HG02759 (cell line): ENCODE data around the gene COX17.

ENCODE experiments used
- ATAC-seq: cut with Tn5 transposase; IDR thresholded peaks from one replicate; pipeline ENCODE4 v1.9.1; 2021; ENCODE audit warnings: mild to moderate bottlenecking, moderate library complexity; ENCODE audit not compliant: unreplicated experiment

COX17 gene

DNA sequence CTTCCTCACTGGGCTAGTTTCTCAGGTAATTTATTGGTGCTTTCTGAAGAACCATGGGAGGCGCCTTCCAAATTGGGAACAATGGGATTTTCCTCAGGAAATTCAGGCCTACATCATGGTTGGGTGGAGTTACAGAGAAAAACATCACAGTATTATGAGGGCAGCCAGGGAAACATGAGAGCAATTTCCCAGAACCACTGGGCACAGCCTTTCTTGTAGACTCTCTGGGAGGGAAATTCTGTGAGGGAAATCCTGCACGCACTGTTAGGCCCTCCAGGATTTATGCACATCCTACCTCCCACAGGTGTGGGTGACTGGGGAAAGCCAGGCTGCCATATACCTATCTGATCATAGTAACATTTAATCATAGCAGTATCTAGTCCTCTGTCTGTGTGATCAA is 30.0 kb downstream of the COX17 start:
- no peak for ATAC-seq

DNA sequence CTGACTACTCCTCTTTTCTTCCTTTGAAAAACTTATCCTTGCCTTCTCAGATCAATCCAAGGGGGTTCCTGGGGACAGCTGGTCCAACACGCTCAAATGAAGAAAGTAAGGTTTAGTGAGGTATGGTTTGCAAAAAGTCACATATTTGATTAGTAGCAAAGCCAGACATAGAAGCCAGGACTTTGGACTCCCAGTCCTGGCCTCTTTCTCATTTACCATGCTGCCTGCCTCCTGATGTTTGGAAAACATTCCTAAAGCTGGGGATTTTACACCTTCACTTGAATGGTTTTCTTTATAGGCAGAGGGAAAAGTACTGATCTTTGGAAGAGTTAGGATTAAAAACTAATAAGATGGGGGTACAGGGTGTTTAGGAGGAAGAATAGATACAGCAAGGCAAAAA is 31.4 kb downstream of the COX17 start:
- ATAC-seq, result no peak

GRCh38 chr3:119644481-119644880 is 32.7 kb downstream of the COX17 start:
- no peak for ATAC-seq

GRCh38 chr3:119643528-119643927 is 33.7 kb downstream of the COX17 start:
- no peak for ATAC-seq

GRCh38 chr3:119642746-119643473 is 34.3 kb downstream of the COX17 start:
- no peak for ATAC-seq

DNA sequence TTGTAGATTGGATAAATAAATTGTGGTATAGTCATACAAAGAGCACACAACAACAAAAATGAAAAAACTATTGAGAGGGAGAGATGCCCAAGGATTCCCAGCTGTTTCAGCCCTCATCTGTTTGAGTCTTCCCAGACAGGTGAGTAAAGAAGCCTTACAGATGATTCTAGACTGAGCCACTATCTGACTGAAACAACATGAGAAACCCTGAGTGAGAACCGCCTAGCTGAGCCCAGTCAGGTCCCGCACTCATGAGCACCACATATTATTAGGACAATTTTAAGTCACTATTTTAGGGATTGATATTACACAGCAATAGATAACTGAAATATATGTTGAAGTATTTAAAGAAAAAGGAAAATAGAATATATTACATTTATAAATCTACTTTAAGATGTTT is 35.8 kb downstream of the COX17 start:
- no peak for ATAC-seq

- peak; percentile 22 for ATAC-seq
Measured at GRCh38 chr3:119639494-119640350, 37.5 kb downstream of the COX17 start.

DNA sequence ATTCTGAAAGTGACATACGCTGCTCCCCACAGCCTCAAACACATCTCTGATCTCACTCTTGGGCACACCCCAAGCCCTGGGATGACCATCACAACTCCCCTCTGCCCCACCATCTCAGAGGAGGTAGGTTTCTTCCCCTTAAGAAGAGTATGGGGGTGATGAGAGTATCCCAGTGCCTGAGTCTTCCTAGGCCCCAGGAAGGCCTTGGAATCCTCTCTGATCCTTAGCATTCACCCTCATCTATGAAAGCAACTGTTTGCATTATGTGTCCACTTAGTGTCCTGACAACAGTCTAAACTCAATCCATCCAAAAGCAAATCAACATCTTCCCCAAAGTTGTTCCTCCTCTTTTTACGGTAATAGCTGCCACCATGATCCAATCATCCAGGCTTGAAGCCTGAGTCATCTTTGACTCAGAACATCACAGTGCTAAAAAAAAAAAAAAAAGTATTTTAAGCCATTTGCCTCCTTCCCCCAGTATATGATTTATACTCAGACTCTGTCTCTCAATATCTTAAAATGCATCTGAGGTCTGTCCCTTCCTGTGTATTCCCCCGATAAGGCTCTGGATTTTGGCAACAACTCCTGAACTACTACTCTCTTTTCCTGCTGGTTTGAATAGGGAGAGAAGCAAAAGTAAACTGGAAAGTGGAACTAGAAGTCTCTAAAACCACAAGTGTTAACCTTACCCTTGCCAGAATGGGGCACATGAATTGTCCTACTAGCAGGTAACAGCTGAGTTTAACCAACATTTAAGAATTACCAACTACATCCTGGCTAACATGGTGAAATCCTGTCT is 39.3 kb downstream of the COX17 start:
- ATAC-seq, result peak; percentile 42

DNA sequence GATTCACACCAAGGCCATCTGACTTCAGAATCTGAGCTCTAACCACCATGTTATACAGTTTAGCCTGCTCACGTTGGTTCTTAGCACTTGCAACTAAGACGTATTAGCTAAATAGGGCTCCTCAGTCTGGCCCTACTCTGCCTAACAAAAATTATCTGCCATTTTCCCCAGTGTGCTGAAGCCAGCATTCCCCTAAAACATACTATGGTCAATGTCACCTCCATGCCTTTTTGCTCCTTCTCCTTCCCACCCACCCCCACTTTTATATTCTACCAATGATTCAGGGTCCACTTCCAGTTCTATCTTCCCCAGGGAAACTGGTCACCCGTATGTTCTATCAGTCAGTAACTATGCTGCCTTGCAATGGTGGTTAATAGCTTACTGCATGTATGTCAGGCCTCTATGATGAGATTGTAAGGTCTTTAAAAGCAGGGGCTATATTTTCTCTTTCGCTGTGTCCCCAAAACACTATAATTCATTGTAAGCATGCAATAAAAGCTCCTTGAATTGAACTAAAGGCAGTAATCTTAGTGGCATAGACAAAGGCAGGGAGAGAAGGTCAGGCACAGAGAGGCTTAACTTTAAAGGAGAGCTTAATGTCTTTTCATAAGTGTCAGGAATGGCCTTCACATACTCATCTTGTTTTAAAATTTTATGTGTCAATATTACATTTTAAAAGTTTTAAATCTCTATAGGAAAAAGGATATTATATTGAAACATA is 40.2 kb downstream of the COX17 start:
- ATAC-seq, result no peak

GRCh38 chr3:119636249-119636648 is 41.0 kb downstream of the COX17 start:
- no peak for ATAC-seq

GRCh38 chr3:119635719-119636118 is 41.5 kb downstream of the COX17 start:
- ATAC-seq, result no peak

DNA sequence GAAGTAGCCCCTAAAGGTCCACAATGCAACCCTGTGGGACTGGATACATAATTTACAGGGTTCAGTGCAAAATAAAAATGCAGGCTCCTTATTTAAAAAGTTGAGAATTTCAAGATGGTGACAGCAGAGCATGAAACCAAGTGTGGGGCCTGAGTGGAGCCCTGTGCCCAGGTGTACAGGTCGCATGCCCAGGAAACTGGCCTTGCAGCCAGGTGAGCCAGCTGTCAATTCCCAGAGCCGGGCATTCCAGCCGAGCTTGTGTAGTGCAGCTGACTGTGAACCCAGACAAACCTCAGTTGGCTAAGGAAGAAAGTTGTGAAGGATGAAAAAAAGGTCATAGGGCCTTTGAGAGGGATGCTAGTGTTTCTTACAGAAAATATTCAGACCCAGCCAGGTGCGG is 44.4 kb downstream of the COX17 start:
- no peak for ATAC-seq

DNA sequence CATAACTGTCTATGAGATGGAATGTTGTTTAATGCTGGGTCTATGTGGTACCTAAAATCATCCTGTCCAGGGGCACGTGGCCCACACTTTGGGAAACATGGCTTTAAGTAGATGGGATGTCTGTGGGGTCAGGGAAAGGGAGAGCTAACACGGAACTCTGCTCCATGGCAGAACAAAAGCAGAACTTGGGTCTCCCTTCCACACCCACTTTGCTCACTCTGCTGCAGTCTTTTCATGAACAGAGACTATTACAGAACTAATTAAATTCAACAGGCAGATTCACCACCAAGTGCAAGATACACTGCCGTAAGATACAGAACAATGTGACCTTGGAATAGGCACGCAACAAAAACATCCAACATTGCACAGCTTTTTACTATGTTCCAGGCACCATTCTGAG is 45.0 kb downstream of the COX17 start:
- ATAC-seq, result no peak

DNA sequence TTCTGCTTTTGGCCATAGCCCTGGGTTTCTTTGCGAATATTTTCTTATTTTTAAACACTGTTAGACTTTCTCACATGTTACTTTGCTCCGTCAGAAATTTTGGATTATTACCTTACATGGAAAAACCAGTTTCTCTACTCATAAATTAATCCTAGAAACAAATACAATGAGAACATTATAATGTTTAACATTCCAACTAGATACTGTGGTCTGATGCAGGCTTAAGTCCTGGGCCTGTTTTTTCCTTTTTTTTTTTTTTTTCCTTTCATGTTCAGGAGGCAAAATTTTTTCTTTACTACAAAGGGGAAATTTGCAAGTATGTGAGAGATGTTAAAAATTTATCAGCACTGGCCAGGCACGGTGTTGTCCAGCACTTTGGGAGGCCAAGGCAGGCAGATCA is 45.7 kb downstream of the COX17 start:
- no peak for ATAC-seq

GRCh38 chr3:119630880-119631329 is 46.3 kb downstream of the COX17 start:
- ATAC-seq, result no peak

DNA sequence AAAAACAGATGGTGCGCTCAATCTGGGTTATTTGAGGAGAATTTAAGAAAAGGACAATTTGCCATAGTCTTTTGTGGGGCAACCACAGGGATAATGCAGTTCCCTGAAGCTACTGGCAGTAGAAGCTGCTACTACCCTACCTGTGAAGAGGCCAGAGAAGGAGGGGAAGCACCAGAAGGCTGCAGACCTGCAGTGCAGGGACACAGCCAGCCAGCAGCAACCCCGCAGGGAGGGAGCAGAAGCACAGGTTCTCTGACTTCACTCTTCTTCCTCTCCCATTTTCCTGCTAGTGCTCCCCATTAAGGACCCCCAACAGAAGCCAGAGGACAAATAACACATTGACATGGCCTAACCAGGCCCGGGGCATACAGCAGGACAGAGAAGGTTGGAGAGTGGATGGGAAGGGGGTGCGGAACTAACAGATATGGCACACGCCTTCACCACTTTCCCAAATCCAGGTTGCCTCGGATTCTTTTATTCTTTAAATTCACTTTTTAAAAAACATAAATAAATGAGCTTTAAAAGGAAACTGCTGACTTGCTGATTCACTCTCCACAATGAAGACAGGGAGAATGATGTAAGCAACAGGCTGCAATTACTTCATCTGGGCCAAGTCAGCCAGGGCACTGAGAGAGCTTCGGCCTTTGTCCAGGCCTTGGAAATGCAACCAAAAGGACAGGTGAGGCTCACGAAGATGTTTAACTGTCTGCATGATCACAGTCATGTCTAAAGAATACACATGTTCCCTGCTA is 46.9 kb downstream of the COX17 start:
- ATAC-seq, result no peak

- peak; percentile 40 for ATAC-seq
Measured at GRCh38 chr3:119628816-119629445, 48.3 kb downstream of the COX17 start.

DNA sequence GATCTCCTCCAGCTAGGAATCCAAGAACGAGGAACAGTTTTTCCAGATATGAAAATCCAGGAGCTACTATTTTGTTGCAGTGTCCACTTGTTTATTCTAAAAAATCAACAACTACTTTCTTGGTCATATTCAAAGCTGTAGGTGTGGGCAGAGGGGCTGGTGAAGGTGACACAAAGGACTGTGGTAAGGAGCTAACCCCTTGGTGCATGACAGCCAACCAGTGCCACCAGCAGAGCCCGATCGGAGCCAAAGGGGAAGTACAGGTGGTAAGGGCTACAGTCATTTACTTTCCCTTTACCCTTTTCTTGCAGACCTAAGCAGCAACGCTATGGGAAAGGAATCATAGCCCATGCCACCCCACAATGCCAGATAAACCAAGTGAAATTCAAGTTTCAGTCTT is 48.8 kb downstream of the COX17 start:
- peak; percentile 79 for ATAC-seq

- ATAC-seq, result peak; percentile 31
Measured at GRCh38 chr3:119627461-119627860, 49.7 kb downstream of the COX17 start.

GRCh38 chr3:119626196-119626595 is 51.0 kb downstream of the COX17 start:
- ATAC-seq, result no peak
